ENCODE measurements around the gene TAGAP. TPM values are rescaled to one million over a fixed set of nuclear protein-coding genes. Genes with fewer than 3 reads are reported as not detected.
"Not testable (repeated sequence)": the region's sequence is repeated elsewhere in the genome, so short reads cannot be mapped to it uniquely, and the experiment has no call there.

The TAGAP gene
- total RNA-seq, 4 donors from 2014 or later = 2.7 to 9.8 (median 4.6) TPM

DNA sequence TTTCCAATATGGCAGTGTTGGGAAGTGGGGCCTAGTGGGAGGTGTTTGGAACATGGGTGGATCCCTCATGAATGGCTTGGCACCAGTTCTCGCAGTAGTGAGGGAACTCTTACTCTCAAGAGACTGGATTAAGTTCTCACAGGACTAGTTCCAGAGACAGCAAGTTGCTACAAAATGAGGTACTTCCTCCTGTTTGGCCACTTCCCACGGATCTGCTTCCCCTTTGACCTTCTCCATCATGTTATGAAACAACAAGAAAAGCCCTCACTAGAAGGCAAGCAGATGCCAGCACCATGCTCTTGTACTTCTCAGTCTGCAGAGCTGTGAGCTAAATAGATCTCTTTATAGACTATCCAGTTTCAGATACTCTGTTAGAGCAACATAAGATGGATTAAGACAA lies 47.9 kb downstream of the TAGAP start:
- Histone ChIP-seq H3K36me3 (peaks cover 0 to 29% (median 0%) of the 10 kb centered on the region in 3 donors), H3K27me3 (no peaks in the 10 kb centered on the region), H3K4me1 (peaks cover 0 to 20% (median 5%) of the 10 kb centered on the region in 4 donors), H3K9me3 (no peaks in the 10 kb centered on the region), H3K4me3 (no peak overlapping the region), H3K27ac (no peak overlapping the region)
- no peak for DNase-seq (ENCODE audit: low spot score in 2 of 2)
- WGBS, 2 donors = 57 to 62% methylated on average over 2 of the region's 2 CpGs
- TF ChIP-seq EP300 (IDR thresholded peaks at IDR 0.05) = no peak
- TF ChIP-seq, protein P1, sequence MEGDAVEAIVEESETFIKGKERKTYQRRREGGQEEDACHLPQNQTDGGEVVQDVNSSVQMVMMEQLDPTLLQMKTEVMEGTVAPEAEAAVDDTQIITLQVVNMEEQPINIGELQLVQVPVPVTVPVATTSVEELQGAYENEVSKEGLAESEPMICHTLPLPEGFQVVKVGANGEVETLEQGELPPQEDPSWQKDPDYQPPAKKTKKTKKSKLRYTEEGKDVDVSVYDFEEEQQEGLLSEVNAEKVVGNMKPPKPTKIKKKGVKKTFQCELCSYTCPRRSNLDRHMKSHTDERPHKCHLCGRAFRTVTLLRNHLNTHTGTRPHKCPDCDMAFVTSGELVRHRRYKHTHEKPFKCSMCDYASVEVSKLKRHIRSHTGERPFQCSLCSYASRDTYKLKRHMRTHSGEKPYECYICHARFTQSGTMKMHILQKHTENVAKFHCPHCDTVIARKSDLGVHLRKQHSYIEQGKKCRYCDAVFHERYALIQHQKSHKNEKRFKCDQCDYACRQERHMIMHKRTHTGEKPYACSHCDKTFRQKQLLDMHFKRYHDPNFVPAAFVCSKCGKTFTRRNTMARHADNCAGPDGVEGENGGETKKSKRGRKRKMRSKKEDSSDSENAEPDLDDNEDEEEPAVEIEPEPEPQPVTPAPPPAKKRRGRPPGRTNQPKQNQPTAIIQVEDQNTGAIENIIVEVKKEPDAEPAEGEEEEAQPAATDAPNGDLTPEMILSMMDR (IDR thresholded peaks at IDR 0.05) = no peak
- TF ChIP-seq POLR2A (IDR thresholded peaks at IDR 0.05) = no peak

DNA sequence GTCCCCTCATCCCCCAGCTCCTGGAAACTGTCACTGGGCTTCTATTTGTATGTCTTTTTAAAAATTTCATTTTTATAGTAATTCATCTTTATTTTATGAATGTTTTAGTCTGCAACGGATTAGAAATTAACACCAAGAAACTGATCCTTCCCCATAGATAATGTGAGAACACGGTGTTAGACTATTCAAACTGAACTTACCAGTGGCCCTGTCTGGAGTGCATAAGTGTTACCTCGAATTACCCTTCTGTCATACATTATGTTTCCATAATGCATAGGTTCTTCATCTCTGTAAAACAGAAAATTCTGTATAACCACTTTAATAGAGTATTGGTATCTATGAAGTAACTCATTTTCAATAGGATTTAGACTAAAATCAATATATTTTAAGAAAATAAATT lies 51.2 kb downstream of the TAGAP start:
- Histone ChIP-seq H3K36me3 (peaks cover 0 to 37% (median 0%) of the 10 kb centered on the region in 3 donors), H3K9me3 (peaks cover 0 to 22% (median 0%) of the 10 kb centered on the region in 4 donors), H3K4me3 (no peak overlapping the region), H3K27ac (no peak overlapping the region), H3K27me3 (no peaks in the 10 kb centered on the region), H3K4me1 (peaks cover 0 to 1% (median 0%) of the 10 kb centered on the region in 4 donors)
- 93 to 98% methylated on average over 3 of the region's 3 CpGs for WGBS, 2 donors
- no peak for DNase-seq (ENCODE audit: low spot score in 2 of 2)
- TF ChIP-seq POLR2A (IDR thresholded peaks at IDR 0.05) (no peak), EP300 (IDR thresholded peaks at IDR 0.05) (no peak)
- TF ChIP-seq, protein P1 (IDR thresholded peaks at IDR 0.05) = no peak

- TF ChIP-seq, protein P1 (IDR thresholded peaks at IDR 0.05) = no peak
- TF ChIP-seq POLR2A (IDR thresholded peaks at IDR 0.05) = no peak
- no peak for TF ChIP-seq EP300 (IDR thresholded peaks at IDR 0.05)
- Histone ChIP-seq H3K27ac (no peak overlapping the region), H3K27me3 (no peaks in the 10 kb centered on the region), H3K36me3 (peaks cover 0 to 30% (median 0%) of the 10 kb centered on the region in 3 donors), H3K4me1 (no peaks in the 10 kb centered on the region), H3K9me3 (peaks cover 0 to 30% (median 0%) of the 10 kb centered on the region in 4 donors), H3K4me3 (no peak overlapping the region)
- no peak for DNase-seq (ENCODE audit: low spot score in 2 of 2)
- WGBS, 2 donors = 83 to 100% methylated on average over 2 of the region's 2 CpGs
These were observed 53.6 kb downstream of the TAGAP start for GRCh38 chr6:158991017-158991723.

DNA sequence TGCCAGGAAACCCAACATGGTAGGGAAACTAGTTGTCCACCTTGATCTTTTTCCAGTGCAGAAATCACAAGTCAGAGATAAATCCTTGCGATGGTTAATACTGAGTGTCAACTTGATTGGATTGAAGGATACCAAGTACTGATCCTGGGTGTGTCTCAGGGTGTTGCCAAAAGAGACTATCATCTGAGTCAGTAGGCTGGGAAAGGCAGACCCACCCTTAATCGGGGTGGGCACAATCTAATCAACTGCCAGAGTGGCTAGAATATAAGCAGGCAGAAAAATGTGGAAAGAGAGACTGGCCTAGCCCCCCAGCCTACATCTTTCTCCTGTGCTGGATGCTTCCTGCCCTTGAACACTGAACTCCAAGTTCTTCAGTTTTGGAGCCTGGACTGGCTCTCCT lies 55.1 kb downstream of the TAGAP start:
- 98 to 100% methylated on average over 2 of the region's 2 CpGs for WGBS, 2 donors
- H3K4me3 ChIP-seq; H3K4me1 ChIP-seq; H3K27me3 ChIP-seq; DNase-seq (ENCODE audit: low spot score in 2 of 2); H3K27ac ChIP-seq: not testable (repeated sequence)
- H3K36me3 ChIP-seq = peaks cover 0 to 39% (median 0%) of the 10 kb centered on the region in 3 donors
- H3K9me3 ChIP-seq = peaks cover 0 to 30% (median 0%) of the 10 kb centered on the region in 4 donors

DNA sequence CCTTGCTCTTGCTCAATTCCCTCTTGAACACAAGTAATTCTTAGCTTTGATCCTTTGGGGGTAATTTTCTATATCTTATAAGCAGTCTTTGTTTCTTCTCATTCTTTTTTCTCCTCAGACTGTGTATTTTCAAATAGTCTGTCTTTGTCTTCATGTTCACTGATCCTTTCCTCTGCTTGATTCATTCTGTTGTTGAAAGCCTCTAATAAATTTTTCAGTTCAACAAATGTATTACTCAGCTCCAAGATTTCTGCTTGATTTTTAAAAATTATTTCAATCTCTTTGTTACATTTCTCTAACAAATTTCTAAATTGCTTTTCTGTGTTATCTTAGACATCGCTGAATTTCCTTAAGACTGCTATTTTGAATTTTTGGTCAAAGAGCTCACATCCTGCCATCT lies 56.3 kb downstream of the TAGAP start:
- Histone ChIP-seq H3K4me1 (no peaks in the 10 kb centered on the region), H3K9me3 (peaks cover 0 to 30% (median 0%) of the 10 kb centered on the region in 4 donors), H3K4me3 (no peak overlapping the region), H3K36me3 (peaks cover 0 to 33% (median 0%) of the 10 kb centered on the region in 3 donors), H3K27me3 (no peaks in the 10 kb centered on the region), H3K27ac (no peak overlapping the region)
- TF ChIP-seq, protein P1 (IDR thresholded peaks at IDR 0.05) = no peak
- TF ChIP-seq POLR2A (IDR thresholded peaks at IDR 0.05) (no peak), EP300 (IDR thresholded peaks at IDR 0.05) (no peak)
- WGBS, 2 donors = 94 to 97% methylated on average over 1 of the region's 1 CpG
- DNase-seq (ENCODE audit: low spot score in 2 of 2) = no peak
